NCI-H187 (cell line): Measurements from ENCODE around the gene ICAM3.

Experiments
- DNase-seq, 2 experiments: peaks; one replicate each; lab custom pipeline; 2025; lab: John Stamatoyannopoulos, UW

The ICAM3 gene

DNA sequence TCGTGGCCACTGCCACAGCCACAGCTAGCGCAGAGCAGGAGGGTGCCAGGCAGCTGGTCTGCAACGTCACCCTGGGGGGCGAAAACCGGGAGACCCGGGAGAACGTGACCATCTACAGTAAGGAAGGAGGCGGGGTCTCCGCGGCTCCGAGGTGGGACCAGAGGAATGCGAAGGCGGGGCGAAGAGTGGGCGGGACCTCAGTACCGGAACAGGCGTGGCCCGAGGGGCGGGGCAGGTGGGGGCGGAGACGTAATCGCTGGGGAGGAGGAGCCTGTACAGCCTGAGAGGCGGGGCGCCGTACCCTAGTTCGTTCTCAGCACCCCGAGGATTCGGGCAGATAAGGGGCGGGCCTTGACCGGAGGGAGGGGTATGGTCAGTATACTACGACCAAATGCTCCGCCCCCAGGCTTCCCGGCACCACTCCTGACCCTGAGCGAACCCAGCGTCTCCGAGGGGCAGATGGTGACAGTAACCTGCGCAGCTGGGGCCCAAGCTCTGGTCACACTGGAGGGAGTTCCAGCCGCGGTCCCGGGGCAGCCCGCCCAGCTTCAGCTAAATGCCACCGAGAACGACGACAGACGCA, 47.1 kb downstream of the ICAM3 start:
- no peak for DNase-seq

DNA sequence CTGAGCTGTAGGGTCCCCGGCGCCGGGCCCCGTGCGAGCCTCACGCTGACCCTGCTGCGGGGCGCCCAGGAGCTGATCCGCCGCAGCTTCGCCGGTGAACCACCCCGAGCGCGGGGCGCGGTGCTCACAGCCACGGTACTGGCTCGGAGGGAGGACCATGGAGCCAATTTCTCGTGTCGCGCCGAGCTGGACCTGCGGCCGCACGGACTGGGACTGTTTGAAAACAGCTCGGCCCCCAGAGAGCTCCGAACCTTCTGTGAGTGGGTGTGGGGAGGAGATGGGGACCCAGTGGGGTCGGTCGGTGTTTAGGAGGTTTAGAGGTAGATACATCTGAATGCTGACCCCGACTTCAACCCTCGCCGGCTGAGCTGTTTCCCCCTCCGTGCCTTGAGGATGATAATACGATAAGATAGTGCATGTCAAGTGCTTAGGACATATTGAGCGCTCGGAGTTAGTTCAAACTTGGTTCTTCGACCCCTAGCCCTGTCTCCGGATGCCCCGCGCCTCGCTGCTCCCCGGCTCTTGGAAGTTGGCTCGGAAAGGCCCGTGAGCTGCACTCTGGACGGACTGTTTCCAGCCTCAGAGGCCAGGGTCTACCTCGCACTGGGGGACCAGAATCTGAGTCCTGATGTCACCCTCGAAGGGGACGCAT, 47.7 kb downstream of the ICAM3 start:
- no peak for DNase-seq

DNA sequence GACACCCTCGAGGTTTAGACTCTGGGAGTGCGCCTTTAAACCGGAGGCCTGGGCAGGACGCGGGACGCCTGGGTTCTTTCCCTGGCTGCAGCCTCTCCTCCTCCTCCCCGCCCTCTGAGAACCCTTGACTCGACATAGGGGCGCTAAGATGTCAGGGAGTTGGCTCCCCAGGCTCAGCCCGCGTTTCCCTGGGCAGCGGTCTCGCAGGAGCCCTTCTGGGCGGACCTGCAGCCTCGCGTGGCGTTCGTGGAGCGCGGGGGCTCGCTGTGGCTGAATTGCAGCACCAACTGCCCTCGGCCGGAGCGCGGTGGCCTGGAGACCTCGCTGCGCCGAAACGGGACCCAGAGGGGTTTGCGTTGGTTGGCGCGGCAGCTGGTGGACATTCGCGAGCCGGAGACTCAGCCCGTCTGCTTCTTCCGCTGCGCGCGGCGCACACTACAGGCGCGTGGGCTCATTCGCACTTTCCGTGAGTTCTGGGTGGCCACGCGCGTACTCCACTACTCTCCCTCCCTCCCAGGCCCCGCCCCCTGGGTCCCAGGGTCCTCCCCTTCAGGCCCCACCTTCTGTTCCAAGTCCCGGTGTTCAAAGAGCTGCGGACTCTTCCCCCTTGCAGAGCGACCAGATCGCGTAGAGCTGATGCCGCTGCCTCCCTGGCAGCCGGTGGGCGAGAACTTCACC, 48.4 kb downstream of the ICAM3 start:
- DNase-seq, result no peak

DNA sequence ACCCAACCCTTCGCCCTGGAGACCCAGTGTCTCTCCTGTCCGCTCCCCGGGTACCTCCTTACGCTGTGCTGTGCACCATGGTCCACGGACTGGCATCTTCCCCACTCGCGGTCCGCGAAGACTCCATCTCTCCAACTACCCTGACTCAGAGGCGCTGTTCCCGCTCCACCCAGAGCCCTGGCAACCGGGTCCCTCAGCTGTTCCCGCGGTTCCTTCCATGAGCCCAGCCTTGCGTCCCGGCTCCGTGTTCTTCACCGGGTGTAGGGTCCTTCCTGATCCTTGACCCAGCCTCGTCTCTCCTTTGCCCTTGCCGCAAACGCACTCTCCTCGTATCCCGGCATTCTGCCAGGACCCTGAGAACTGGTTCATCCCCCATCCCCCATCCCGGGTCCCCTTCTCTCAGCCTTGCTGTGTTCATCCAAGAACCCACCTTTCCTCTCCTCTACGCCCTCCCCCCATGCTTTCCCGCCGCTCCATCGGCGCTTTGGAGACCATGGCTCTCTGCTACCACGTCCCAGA, 49.0 kb downstream of the ICAM3 start:
- DNase-seq, result no peak

DNA sequence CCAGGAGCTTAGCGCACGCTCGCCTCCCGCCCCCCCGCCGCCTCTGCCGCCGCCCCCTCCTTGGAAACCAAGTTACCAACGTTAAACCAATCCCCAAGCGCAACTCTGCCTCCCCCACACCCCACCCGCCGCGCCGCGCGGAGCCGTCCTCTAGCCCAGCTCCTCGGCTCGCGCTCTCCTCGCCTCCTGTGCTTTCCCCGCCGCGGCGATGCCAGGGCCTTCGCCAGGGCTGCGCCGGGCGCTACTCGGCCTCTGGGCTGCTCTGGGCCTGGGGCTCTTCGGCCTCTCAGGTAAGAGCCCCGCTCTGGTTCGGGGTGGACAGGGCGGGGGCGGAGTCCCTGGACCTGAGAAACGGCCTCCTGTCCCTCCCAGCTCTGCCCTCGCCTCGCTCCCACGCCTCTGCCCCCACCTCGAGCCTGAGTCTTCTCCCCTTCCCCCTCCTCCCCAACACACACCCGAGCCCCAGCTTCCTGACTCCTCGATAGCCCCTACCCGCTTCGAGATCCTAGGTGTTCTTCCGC, 49.5 kb downstream of the ICAM3 start, which contains the start of gene ICAM5:
Gene ICAM5 (plus strand): TSS at position 117 of the 521 bp plus-strand sequence. CDS start 92 bp downstream, at position 209.
- DNase-seq, result no peak

DNA sequence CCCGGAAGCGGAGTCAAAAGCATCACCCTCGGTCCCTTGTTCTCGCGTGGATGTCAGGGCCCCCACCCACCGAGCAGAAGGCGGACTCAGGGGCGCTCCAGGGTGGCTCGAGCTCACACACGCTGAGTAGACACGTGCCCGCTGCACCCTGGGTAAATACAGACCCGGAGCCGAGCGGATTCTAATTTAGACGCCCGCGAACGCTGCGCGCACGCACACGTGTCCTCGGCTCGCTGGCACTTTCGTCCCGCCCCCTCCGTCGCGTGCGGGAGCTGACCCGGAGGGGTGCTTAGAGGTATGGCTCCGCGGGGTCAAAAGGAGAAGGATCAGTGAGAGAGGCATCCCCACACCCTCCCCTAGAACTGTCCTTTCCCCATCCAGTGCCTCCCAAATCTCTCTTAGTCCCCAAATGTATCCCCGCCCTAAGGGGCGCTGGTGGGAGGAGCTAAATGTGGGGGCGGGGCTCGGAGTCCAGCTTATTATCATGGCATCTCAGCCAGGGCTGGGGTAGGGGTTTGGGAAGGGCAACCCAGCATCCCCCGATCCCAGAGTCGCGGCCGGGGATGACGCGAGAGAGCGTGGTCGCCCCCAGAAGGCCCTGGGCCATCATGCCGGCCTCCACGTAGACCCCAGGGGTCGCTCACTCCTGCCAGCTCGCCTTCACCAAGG, 50.1 kb downstream of the ICAM3 start:
- no peak for DNase-seq

DNA sequence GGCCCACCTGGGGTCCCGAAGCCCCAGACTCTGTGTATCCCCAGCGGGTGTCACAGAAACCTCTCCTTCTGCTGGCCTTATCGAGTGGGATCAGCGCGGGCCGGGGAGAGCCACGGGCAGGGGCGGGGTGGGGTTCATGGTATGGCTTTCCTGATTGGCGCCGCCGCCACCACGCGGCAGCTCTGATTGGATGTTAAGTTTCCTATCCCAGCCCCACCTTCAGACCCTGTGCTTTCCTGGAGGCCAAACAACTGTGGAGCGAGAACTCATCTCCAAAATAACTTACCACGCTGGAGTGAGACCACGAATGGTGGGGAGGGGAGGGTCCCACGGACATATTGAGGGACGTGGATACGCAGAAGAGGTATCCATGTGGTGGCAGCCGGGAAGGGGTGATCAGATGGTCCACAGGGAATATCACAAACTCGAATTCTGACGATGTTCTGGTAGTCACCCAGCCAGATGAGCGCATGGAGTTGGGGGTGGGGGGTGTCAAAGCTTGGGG, 50.7 kb downstream of the ICAM3 start:
- DNase-seq, result no peak

DNA sequence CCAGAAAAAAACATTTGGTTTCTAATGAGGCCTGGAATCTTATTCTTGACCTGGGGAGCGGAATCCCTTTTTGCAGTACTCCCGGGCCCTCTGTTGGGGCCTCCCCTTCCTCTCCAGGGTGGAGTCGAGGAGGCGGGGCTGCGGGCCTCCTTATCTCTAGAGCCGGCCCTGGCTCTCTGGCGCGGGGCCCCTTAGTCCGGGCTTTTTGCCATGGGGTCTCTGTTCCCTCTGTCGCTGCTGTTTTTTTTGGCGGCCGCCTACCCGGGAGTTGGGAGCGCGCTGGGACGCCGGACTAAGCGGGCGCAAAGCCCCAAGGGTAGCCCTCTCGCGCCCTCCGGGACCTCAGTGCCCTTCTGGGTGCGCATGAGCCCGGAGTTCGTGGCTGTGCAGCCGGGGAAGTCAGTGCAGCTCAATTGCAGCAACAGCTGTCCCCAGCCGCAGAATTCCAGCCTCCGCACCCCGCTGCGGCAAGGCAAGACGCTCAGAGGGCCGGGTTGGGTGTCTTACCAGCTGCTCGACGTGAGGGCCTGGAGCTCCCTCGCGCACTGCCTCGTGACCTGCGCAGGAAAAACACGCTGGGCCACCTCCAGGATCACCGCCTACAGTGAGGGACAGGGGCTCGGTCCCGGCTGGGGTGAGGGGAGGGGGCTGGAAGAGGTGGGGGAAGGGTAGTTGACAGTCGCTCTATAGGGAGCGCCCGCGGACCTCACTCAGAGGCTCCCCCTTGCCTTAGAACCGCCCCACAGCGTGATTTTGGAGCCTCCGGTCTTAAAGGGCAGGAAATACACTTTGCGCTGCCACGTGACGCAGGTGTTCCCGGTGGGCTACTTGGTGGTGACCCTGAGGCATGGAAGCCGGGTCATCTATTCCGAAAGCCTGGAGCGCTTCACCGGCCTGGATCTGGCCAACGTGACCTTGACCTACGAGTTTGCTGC, 52.4 kb downstream of the ICAM3 start, which contains the start of gene ICAM4:
Gene ICAM4 (plus strand): TSS at position 153 of the 935 bp plus-strand sequence. CDS start 58 bp downstream, at position 211.
- no peak for DNase-seq

DNA sequence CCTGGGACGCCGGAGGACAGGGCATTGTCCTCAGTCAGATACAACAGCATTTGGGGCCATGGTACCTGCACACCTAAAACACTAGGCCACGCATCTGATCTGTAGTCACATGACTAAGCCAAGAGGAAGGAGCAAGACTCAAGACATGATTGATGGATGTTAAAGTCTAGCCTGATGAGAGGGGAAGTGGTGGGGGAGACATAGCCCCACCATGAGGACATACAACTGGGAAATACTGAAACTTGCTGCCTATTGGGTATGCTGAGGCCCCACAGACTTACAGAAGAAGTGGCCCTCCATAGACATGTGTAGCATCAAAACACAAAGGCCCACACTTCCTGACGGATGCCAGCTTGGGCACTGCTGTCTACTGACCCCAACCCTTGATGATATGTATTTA, 54.0 kb downstream of the ICAM3 start:
- no peak for DNase-seq

DNA sequence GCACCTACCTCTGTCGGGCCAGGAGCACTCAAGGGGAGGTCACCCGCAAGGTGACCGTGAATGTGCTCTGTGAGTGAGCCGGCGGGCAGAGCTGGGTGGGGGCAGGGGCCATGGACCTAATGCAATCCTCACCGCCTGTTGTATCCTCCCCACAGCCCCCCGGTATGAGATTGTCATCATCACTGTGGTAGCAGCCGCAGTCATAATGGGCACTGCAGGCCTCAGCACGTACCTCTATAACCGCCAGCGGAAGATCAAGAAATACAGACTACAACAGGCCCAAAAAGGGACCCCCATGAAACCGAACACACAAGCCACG, 54.5 kb downstream of the ICAM3 start:
- DNase-seq, result no peak

DNA sequence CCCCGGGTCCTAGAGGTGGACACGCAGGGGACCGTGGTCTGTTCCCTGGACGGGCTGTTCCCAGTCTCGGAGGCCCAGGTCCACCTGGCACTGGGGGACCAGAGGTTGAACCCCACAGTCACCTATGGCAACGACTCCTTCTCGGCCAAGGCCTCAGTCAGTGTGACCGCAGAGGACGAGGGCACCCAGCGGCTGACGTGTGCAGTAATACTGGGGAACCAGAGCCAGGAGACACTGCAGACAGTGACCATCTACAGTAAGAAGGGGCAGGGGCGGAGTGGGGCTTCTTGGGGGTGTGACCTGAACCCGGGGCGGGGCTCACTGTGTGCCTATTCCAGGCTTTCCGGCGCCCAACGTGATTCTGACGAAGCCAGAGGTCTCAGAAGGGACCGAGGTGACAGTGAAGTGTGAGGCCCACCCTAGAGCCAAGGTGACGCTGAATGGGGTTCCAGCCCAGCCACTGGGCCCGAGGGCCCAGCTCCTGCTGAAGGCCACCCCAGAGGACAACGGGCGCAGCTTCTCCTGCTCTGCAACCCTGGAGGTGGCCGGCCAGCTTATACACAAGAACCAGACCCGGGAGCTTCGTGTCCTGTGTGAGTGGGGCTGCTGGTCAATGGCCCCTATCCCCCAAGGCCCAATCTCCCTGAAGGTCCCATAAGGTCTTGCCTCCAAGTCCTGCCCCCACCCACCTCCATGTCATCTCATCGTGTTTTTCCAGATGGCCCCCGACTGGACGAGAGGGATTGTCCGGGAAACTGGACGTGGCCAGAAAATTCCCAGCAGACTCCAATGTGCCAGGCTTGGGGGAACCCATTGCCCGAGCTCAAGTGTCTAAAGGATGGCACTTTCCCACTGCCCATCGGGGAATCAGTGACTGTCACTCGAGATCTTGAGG, 55.1 kb downstream of the ICAM3 start:
- DNase-seq, result no peak
